Parietal lobe (tissue), 2 donors: ENCODE data around the gene C2orf69. TPM values are rescaled to one million over a fixed set of nuclear protein-coding genes. Genes with fewer than 3 reads are reported as not detected.

Experiments used
- small RNA-seq: library from RNA; depleted of rRNA; stranded (forward); fragments of <200 nt; gene quantifications from one replicate; pipeline ENCODE3, GENCODE V24; 2014; ENCODE audit warnings: low replicate concordance
- total RNA-seq: library from RNA; depleted of rRNA; stranded (reverse); fragments of >200 nt; gene quantifications from one replicate; pipeline ENCODE4 v1.2.3, GENCODE V29; 2014

Gene C2orf69
- 28.5 TPM for total RNA-seq

DNA sequence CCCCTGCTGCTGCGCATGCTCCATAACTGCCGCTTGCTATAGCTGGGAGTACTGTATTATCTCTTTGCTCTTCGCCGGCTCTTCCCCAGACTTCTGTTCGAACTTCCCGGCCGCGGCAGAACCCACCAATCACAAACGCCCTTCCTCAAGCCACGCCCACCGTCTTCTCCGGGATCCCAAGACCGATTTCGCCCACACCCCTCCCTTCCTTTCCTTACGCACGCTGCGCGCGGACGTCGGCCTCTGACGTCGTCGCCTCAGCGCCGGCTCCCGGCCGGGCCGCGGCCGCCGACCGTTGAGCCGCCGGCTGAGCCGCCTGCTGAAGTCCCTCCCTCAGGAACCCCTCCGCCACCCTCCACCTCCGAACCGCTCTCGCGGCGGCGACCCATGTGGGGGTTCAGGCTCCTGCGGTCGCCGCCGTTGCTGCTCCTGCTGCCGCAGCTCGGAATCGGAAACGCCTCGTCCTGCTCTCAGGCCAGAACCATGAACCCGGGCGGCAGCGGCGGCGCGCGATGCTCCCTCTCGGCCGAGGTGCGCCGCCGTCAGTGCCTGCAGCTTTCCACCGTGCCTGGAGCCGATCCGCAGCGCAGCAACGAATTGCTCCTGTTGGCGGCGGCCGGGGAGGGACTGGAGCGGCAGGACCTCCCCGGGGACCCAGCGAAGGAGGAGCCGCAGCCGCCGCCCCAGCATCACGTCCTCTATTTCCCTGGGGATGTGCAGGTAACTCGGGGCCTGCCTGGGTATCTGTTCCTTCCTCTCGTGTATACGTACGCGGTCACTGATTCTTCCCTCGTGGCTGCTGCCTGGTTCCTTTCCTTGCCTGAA is at the start of gene C2orf69:
TSS of gene C2orf69 (plus strand) at position 242 of the 825 bp plus-strand sequence. CDS start at position 388, 146 bp downstream.

DNA sequence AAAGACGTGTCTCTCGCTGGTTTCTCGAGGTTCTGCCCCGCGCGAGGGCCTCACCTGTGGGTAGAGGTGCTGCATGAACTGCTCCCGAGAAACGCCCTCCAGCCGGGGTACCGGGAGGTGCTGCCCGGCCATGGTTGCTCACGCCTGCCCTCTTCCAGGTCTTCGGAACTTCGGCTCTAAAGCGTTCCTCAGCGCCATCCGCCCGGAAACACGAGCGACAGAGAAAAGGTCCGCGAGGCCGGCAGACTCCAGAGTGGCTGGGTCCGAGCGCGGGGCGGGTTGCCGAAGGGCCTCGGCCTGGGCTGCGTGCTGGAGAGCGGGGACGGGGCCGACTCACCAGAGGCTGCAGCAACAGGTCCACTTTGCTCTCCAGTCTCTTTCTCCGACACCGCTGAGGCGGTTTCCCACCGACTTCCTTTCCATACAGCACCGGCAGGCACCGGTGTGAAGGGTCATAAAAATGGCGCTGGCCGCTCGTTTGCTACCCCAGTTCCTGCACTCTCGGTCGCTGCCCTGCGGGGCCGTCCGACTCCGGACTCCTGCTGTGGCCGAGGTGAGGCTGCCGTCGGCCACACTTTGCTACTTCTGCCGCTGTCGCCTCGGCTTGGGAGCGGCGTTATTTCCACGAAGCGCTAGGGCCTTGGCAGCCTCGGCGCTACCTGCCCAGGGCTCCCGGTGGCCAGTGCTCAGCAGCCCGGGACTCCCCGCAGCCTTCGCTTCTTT is 44.4 kb downstream of the C2orf69 start, which contains the start of the genes MAIP1 and TYW5:
TSS of gene MAIP1 (plus strand) at position 244 of the 723 bp plus-strand sequence. CDS start at position 461, 217 bp downstream.
TSS of gene TYW5 (minus strand) at position 153 of the 723 bp plus-strand sequence. CDS start at position 132, 21 bp downstream.

Small RNAs within 50 kb of the gene (small RNA-seq; reads per million reads assigned to genes)
- gene AC108032.1 (not detected), gene RN7SL717P (not detected)

Other genes starting within 250 kb of the C2orf69 start
- gene FTCDNL1, start 60.1 kb upstream of the C2orf69 start, total RNA-seq: 3.1 TPM
- gene TYW5, start 44.2 kb downstream of the C2orf69 start, total RNA-seq: 23.2 TPM
- 26.9 TPM for gene MAIP1, start 44.3 kb downstream of the C2orf69 start, total RNA-seq